Stimulated activated CD8-positive, alpha-beta memory T cell treated with anti-CD3 and anti-CD28 coated beads, Interleukin-7, amount 100 ng/mL, for 4 hours (primary cell): ENCODE measurements around the gene DYSF.
A peak's percentile ranks its signal among the peaks of the same experiment; 100 is the strongest.

ENCODE experiments used
- DNase-seq, 2 donors: peaks; one replicate each; pipeline ENCODE4 v3.0.0-alpha.2; 2020; ENCODE audit warnings: low read depth in 2 of 2

The DYSF gene

DNA sequence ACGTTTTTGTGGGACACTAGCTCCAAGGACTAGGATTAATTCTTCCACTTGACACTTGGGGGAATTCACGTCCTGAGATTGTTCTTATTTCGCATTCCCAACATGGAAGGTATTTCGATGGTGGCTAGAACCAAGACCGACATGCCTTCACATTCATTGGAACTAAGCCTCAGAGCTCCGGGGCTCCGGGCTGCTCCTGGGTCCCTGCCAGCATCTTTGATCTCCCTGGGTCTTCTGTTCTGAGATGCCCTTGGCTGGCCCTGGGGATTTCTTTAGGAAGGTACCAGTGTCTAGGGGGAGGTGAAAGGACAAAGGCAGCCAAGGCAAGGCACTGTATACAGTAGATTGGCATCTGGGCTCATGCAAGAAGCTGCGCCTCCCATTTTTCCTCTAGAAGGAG lies 76.8 kb downstream of the DYSF start:
- no peak for DNase-seq

DNA sequence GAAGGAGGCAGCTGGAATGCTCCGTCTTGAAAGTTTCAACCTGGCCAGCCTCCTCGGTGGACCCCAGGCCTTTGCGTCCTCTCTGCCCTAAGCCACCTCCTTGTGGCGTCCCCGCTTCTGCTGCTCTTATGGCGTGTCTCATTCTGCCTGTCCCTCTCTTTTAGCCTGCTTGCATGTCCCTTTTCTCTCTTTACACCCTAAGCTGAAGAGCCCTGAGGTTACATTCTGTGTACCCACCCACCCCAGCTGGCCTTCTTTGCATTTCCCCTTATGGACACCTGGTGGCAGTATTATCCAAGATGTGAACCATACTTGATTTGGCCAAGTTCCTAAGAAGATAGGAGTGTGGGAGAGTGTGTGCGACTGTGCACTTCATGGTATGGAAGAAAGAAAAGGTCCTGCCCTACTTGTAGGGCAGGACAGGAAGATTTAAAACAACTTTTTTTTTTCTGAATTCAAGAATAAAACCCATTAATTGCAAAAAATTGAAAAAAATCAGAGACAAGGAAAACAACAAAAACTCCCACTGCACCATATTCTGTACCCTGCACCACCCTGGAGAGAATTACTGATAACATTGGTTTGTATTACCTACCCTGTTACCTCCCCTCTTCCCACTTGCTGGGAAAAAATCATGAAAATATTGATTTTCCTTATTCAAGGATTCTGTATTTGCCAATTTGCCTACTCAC lies 77.4 kb downstream of the DYSF start:
- DNase-seq: no peak

DNA sequence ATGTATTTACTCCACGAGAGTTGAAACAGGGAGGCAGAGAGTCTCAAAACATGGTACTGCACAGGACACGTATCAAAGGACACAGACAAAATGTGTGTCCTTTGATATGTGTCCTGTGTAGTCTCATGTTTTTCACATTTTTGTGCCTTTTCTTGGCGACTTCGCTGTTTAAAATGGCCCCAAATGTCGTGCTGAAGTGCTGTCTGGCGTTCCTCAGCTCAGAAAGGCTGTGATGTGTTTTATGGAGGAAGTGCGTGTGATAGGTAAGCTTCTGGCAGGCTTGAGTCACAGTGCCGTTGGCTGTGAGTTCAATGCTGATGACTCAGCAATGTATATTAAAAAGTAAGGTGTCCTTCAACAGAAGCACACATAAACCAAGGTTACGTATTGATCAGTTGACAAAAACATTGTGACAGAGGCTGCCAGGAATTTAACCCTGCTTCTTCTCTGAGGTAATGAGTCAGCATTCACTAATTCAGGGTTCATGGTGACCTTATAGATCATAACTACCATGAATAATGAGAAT lies 78.2 kb downstream of the DYSF start:
- DNase-seq: no peak

DNA sequence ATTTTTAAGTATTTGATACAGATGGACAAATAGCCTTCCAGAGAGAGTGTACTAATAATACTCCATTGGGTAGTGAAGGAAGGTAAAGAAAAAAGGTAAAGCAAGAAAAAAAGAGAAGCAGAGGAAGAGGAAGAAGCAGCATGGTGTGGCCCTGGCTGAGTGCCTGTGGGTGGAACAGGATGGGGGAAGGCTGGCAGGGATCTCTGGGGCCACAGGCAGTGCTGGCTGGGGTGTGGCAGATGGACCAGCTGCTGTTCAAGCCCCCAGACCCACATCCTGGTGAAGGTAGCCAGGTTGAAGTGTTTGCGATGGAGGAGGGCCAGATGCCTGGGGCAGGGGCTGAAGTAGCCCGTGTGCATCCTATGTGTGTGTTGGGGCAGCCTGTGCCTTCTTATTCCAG lies 79.0 kb downstream of the DYSF start:
- no peak for DNase-seq

DNA sequence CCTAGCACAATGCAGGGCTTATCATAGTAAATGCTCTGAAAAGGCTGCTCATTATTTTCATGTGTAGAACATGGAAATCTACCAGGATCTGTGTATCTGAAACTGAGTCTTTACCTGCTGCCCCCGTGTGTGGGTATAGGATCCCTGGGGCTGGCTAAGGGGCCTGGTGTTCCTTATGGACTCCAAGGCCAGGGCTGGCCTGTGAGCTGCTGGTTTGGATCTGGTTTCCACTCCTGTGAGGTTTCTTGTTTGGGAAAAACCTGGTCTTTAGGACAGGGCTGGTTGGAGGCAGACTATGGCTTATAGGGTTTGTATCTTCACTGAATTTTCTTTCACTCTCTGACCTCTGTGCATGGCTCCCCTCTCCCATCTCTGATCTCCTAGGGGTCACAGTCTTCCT lies 80.8 kb downstream of the DYSF start:
- no peak for DNase-seq

DNA sequence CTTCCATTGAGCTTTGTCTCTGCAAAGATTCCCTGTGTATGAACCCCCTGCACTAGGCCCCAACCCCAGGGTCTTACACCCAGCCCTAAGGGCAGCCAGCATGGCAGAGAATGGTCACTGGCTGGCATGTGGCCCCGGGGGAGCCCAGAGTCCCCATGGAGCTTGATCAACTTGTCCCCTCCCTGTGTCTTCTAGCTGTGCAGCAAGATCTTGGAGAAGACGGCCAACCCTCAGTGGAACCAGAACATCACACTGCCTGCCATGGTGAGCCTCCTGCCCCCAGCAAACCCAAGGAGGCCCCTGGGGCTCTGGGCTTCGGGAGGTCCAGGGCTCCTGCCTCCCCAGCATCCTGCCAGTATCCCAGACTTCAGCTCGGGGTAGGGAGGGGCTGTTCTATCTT lies 81.5 kb downstream of the DYSF start:
- no peak for DNase-seq

DNA sequence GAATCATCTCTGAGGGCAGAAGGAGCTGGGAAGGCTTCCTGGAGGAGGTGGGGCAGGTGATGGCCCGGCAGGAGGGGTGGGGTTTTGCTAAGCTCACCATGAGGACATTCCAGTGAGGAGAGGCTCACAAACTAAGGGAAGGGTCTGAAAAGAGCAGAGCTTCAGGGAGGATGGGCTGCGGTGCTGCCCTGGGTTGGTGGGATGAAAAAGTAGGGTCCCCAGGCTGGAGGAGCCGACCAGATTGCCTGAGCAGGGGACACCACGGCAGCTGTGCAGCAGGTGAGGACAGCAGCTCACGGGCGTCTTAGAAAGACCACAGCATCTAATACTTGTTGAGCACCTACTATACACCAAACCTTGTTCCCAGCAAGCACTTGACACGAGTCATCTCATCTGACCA lies 82.2 kb downstream of the DYSF start:
- no peak for DNase-seq

DNA sequence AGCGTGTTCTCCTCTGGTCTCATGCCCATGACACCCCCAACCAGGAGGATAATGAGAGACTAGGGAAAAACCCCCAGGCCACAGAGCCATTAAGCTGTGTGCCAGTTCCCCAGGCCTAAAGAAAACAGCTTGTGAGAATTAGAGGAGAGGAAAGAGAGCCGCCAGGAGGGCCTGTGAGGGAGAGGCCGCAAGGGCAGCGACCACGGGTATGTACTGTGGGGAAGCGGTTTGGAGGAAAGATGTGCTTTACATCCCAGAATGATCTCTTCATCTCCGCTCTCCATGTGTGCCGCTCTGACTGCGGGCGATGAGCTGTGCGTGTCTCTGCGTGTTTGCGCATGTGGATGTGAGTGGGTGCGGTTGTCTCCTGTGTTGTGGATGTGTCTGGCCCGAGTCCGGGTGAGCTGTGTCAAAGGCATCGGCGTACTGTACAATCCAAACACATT lies 82.9 kb downstream of the DYSF start:
- DNase-seq: no peak

DNA sequence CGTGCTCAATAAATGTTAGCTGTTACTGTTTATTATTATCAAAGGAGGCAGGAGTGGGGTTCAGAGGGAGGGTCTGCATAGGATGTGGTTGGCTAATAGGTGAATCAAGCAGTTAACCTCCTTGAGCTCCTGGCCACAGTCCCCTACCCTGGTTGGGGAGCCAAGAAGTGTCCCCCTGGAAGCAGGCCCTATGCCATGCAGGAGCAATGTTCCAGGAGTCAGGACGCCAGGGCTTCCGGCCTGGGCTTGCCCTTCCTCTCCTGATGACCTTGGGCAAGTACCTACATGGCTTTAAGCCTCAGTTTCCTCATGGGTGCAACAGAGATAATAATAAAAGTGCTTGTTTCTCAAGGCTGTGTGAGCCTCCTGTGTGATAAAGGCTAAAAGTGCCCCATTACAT lies 84.9 kb downstream of the DYSF start:
- no peak for DNase-seq

DNA sequence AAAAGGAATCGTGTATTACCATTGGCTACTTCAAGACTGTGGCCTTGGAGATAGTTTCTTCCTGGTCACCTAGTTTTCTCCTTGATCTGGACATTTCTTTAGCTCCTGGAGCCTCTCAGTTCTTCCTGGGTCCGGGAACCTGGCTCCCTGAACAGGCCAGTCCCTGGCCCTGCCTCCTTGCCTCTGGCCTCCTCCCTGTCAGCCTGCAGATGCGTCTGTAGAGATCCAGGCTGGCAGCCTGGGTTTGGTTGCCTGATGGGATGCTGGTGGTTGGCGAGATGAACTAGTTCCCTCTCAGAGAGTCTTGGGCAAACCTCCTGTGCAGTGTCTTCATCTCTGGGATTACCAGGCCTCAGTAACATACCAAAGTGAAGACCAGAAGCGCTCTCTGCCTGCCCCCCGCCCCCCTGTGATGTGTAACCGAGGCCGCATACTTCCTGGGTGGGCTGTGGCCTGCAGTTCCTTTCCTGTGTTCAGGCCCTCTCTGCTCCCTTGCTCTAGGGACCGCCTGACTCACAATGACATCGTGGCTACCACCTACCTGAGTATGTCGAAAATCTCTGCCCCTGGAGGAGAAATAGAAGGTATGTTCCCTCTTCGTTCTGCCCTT lies 85.4 kb downstream of the DYSF start:
- peak in 1 of 2 donors; percentile 22 for DNase-seq

DNA sequence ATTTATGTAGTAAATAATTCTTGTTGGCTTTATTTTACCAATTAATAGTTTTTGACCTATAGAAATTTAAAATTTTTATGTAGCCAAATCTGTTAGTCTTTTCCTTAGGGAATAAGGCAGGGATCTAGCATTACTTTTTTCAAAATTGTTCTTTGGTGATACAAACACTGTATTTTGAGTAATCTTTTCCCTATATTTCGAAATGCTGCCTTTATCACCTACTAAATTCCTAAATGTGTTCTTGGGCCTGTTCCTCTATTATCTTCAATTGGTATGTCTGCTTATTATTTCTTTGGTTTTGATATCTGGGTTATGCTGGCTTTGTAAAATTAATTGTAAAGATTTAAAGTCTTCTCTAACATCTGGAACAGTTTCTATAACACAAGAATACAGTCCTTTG lies 87.5 kb downstream of the DYSF start:
- no peak for DNase-seq

DNA sequence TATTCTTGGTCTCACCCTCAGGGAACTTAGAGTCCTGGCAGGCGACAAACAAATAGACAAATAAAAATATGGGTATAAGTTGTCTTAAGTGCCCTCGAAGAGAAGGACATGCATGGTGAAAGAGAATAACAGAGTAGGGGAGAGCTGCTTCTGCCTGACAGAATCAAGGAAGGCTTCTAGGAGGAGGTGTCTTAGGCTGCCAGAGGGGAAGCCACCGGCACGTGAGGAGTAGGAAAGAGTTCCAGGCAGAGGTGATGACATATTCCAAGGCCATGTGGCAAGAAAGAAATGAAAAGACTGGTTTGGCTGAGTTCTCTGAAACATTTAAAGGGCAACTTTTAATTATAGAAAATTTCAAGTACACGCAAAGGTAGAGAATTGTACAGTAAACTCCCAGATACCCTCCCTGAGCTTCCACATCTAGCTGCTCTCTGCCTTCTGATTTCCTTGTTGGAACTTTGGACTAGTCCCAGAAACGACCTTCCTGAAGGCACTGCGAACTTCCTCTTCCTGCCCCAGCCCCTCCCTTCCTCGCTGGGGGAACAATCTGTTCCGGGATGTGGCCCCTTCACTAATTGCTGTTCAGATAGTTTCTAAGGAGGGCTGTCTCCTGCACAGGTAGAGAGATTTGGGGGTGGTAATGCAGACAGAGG lies 91.7 kb downstream of the DYSF start:
- DNase-seq: no peak

DNA sequence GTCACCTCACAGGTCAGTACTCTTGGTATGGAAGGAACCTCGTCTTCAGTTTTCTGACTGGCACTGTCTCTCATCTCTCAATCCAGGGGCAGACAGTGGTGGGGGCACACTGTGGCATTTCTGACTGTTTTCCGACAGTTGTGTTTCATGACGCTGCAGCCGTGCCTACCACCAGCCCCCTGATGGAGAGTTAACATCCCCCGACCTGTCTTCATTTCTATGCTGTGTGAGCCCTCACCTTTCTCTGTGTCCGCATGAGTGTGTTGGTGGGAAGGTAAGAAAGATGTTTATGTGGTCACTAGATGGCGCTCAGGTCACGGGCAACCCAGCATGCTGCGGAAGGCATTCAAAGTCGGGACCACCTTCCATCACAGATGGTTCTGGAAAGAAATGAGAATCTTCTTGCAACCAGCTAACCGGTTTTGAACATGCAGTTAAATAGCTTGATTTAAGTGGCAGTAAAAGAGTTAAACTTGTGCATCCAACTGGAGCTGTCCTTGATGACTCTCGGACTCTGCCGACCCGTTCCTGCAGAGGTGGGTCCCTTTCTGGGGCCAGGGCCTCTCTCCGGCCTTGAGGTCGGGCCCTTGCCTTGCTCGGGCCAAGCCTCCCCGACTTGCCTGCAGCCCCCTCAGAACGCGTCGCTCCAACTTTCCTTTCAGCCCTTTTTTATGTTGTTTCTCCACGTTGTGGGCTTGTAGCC lies 92.4 kb downstream of the DYSF start:
- peak in 1 of 2 donors; percentile 19 for DNase-seq

DNA sequence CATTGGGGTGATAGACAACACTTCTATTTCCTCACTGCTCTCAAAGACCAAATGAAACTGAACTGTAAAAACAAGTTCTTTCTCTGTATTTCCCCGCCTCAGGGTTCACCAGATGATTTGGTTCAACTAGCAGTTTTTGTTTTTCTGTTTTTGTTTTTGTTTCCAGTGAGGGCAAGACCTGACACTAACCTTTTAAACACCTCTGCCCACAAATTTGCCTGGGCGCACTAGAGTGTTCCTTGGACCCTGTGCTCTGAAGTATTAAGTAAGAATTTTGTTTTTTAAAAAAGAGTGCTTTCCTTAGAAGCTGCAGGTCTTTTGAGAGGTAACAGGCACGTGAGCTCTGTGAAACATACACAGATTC lies 92.9 kb downstream of the DYSF start:
- DNase-seq: no peak

DNA sequence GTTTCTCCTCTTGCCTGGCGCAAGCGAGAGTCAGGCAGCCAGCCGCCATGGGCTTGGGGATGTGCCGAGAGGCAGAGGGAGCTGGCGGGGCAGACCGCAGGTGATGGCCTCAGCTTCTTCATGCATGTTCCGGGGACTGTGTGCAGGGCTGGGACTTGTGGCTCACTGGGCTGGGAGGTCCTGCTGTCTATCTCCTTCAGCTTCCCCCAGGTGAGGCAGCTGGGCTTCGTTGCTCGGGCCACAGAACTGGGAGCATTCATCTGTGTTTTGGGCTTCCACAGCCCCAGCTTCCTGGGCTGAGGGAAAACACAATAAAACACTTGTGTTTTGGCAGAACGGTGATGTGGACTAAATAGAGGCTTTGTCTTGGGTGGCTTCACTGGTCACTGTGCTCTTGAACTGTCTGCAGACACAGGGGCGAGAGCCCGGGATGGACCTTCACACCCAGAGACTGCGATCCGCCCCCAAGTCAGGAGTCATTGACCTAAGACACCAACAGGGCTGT lies 93.5 kb downstream of the DYSF start:
- DNase-seq: no peak

DNA sequence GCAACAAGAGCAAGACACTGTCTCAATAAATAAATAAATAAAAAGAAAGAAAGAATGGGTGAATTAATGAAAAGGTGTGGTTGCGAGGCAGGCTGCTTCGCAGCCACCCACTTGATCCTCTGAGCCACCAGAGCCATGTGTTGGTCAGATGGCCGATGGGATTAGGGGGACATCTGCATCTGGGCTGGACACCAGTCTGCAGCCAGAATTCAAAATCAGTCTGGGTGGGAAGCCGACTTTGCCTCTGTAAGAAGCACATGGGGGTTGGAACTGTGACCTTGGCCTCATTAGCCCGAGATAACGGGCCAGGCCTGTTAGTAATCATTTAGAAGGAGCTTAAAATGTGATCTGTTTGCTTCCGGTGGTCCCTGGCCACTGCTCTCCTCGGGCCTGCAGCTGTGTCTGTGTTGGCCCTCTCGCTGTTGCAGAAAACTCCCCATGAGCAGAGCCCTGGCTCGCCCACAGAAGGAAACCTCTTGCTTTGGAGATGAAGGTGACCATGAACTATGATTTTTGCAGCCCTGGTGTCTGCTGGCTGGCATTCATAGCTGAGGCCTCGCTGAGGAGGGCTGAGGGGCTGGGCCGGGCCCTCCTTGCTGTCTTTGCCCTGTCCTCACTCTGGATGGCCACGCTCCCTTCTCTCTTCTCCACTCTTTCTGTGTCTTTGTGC lies 94.4 kb downstream of the DYSF start:
- no peak for DNase-seq

DNA sequence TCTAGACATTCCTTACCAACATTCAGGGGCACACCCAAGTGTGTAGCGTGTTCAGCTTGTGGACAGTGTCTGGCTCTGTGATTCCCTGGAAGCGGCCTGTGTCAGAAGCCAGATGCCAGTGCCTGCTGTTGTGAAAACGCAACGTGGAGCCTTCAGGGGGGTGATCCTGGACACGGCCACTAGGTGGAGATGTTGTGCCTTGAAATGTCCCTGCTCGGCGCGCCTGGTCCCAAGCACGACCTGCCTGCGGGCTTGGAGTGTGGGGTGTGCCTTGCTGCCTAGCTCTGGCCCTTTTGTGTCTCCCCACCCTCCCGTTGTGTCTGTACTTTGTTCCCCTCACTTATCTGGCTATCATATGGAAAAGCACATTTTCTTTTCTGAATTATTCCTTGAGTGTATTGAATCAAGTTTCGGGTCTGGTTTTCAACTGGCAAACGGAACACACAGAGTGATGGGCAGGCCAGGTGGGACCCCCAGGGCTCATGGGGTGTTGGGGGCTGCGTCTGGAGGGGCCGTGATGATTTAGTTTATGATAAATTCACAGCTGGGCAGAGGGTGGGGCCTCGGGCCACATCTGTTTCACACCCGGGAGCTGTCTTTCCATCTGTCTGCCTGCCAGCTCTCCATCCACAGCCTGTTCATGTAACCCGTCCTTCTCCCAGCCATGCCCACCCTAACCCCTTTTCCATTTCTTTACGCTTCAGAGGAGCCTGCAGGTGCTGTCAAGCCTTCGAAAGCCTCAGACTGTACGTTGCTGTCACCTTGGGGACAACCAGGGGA lies 95.5 kb downstream of the DYSF start:
- DNase-seq: peak; percentile 37 to 39

DNA sequence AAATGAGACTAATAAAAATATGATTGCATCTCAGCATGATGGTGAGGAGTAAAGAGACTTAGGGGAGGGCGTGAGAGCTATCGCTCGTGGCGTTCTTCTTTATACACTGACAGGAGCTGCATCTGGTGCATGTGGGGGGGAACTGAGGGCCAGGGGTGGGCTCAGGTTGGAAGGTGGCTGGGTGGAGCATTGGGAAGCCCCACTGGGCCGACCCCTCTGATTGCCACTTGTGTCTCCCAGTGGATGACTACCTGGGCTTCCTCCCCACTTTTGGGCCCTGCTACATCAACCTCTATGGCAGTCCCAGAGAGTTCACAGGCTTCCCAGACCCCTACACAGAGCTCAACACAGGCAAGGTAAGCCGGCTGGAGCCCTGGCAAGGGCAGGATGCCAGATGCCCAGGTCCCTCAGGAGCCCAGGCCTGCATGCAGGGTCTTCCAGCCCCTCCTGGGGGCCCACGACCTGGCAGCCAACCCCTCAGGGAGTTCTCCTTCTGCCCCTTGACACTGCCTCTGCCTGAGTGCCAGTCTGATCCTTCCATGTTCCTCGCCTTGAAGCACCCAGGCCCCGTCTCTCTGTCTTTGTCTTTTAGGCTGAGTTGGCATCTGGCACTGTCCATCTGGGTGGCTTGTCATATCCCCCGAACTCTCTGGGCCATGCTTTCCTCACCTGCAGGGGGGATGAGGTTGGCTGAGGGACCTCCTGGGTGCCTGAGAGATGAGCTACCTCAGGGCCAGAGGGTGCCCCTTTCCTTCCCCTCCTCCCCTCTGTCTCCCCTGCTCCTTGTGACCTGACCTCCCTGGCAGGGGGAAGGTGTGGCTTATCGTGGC lies 97.7 kb downstream of the DYSF start:
- no peak for DNase-seq

DNA sequence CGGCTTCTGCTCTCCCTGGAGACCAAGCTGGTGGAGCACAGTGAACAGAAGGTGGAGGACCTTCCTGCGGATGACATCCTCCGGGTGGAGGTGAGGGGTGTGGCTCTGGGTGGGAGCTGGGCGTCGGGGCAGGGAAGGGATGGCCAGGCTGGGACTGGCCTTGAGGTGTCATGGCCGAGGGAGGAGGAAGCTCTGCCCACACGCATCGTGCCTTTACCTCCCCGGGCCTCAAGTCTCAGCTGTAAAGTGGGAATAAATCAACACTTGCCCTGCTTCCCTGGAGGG lies 98.2 kb downstream of the DYSF start:
- no peak for DNase-seq

DNA sequence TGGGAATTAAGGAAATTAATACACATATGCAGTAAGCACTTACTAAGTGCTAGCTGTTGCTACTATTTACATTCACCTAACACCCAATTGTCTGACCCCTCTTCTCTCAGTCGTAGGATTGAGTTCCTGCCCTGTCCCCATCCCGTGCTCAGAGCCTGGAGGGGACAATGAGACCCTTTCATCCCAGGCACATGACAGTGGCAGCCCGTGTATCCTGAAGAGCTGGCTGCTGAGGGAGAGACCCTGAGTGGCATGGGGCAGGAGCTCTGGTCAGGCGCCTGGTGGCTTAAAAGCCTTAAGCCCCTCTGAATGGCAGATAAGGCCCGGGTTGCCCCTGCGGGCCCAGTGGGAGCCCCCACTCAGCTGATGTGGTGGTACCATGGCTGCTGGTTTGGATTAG lies 99.0 kb downstream of the DYSF start:
- no peak for DNase-seq
